Stomach (tissue), 9 donors: ENCODE results near the gene SESN1. TPM values are rescaled to one million over a fixed set of nuclear protein-coding genes. Genes with fewer than 3 reads are reported as not detected.
A peak's percentile ranks its signal among the peaks of the same experiment; 100 is the strongest.

Experiments
- DNase-seq, 2 donors: peaks; one replicate each; pipeline versions ENCODE4 v3.0.0 to v3.0.0-alpha.2; 2013 to 2019
- H3K27ac ChIP-seq, 5 donors: fragments of 200-600 bp in 4 of 5; sonication (generic) in 4 of 5; one replicate each; pipeline ENCODE4 v1.5.1; 2013 to 2019; ENCODE audit warnings: mild to moderate bottlenecking in 1 of 5, moderate library complexity in 1 of 5
- H3K27me3 ChIP-seq, 3 donors: fragments of 200-600 bp; sonication (generic); one replicate each; pipeline ENCODE4 v1.5.1; 2017 to 2019; ENCODE audit warnings: mixed run types in 1 of 3
- H3K36me3 ChIP-seq, 4 donors: fragments of 200-600 bp; sonication (generic); 1 replicate in 3 of 4; 2 replicates in 1 of 4; pipeline ENCODE4 v1.5.1; 2016 to 2019
- H3K4me1 ChIP-seq, 4 donors: fragments of 200-600 bp; sonication (generic); one replicate each; pipeline ENCODE4 v1.5.1; 2016 to 2019
- H3K4me3 ChIP-seq, 4 donors: fragments of 200-600 bp; sonication (generic) in 3 of 4; one replicate each; pipeline ENCODE4 v1.5.1; 2016 to 2019; ENCODE audit warnings: mild to moderate bottlenecking in 1 of 4
- H3K9me3 ChIP-seq, 4 donors: fragments of 200-600 bp; sonication (generic); one replicate each; pipeline ENCODE4 v1.5.1; 2016 to 2019
- CTCF ChIP-seq, 7 experiments: fragments of 450-650 bp in 4 of 7; fragments of 200-600 bp in 3 of 7; sonication (generic) in 3 of 7; IDR thresholded peaks; one replicate each; pipeline ENCODE4 v1.5.1; 2016 to 2019; ENCODE audit warnings: antibody characterized with exemption in 7 of 7, control low read depth in 2 of 7, mild to moderate bottlenecking in 1 of 7
- EP300 ChIP-seq: sonication (generic); formaldehyde crosslinking; IDR thresholded peaks from one replicate; pipeline ENCODE4 v1.6.1; 2017; ENCODE audit warnings: antibody characterized with exemption
- POLR2A ChIP-seq, 4 donors: fragments of 450-650 bp; IDR thresholded peaks; one replicate each; pipeline ENCODE4 v1.6.1; 2016; ENCODE audit warnings: antibody characterized with exemption in 4 of 4, control low read depth in 2 of 4, mild to moderate bottlenecking in 1 of 4, moderate library complexity in 1 of 4
- POLR2AphosphoS5 ChIP-seq, 3 donors: sonication (generic); formaldehyde crosslinking; IDR thresholded peaks; one replicate each; pipeline ENCODE4 v1.6.1; 2016; ENCODE audit warnings: antibody characterized with exemption in 3 of 3
- WGBS, 5 donors: extraction: QIAGEN DNeasy Blood & Tissue Kit in 3 of 5; methylation state at CpG; one replicate each; pipeline versions ENCODE4 v1.1.5 to v1.1.7; 2013 to 2018; 5-methylcytosine and 5-hydroxymethylcytosine counted together
- intact Hi-C: fragments of 100-400 bp; cut with DNase I; formaldehyde crosslinking; loops from one replicate; pipeline ENCODE4 v1.15.1; 2023; ENCODE audit warnings: low total_unique reads
- polyA plus RNA-seq, 3 donors: library from polyadenylated mRNA; stranded (reverse); fragments of 200-250 nt; gene quantifications; one replicate each; pipeline ENCODE4 v1.2.3, GENCODE V29; 2013
- total RNA-seq, 5 donors: library from RNA; depleted of rRNA; stranded (reverse); fragments of >200 nt; gene quantifications; one replicate each; pipeline versions ENCODE4 v1.1.0 to v1.2.3, GENCODE V29; 2014 to 2016
- donor health status: healthy with polysubstance abuse.
- donor health status: Bipolar disorder and iron deficiency.
- donor health status: healthy.

SESN1 gene
- total and polyA plus RNA-seq, 8 donors: 11.0 to 201 (median 33.3) TPM

DNA sequence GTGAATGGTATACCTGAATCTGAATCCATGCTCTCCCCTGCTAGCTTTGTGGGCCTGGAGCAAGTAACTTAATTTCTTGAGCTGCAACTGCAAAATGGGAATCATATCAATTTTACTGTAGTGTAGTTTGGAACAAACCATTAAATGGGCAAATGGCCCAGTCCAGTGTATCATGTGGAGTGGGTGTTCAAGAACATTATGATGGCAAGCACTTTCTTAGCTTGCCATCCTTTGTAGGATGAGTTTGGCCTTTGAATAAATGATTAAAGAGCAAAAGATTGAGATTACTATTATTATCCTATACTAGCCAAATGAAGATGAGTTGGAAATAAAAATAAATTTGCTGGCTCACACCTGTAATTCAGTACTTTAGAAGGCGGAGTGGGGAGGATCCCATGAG lies 120.4 kb downstream of the SESN1 start:
- Histone ChIP-seq H3K4me3 (no peak overlapping the region), H3K36me3 (no peaks in the 10 kb centered on the region), H3K27ac (no peak overlapping the region), H3K9me3 (peaks cover 0 to 5% (median 0%) of the 10 kb centered on the region in 4 donors), H3K4me1 (peaks cover 4 to 15% (median 12%) of the 10 kb centered on the region in 4 donors), H3K27me3 (no peaks in the 10 kb centered on the region)
- intact Hi-C loops: no loop called here
- TF ChIP-seq CTCF (IDR thresholded peaks at IDR 0.05): no peak
- TF ChIP-seq POLR2AphosphoS5 (IDR thresholded peaks at IDR 0.05): no peak
- TF ChIP-seq POLR2A (IDR thresholded peaks at IDR 0.05): no peak
- TF ChIP-seq EP300: no peak
- DNase-seq: no peak
- 86 to 100% (median 100%) methylated on average over 1 of the region's 1 CpG for WGBS, 5 donors

DNA sequence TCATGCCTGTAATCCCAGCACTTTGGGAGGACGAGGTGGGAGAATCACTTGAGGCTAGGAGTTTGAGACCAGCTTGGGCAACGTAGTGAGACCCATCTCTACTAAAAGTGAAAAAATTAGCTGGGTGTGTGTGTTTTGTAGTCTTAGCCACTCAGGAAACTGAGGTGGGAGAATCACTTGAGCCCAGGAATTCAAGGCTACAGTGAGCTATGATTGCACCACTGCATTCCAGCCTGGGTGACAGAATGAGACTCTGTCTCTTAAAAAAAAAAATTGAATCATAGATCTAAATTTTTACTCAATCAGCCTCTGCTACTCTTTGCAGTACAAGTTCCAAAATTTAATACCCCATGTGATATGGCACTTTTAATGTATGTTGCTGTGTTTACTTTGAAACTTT lies 124.9 kb downstream of the SESN1 start:
- Histone ChIP-seq H3K4me1 (peaks cover 15 to 31% (median 22%) of the 10 kb centered on the region in 4 donors), H3K36me3 (no peaks in the 10 kb centered on the region), H3K27me3 (no peaks in the 10 kb centered on the region), H3K27ac (no peak overlapping the region), H3K9me3 (no peaks in the 10 kb centered on the region), H3K4me3 (no peak overlapping the region)
- no peak for TF ChIP-seq POLR2A (IDR thresholded peaks at IDR 0.05)
- no peak for TF ChIP-seq EP300
- no peak for TF ChIP-seq CTCF (IDR thresholded peaks at IDR 0.05)
- TF ChIP-seq POLR2AphosphoS5 (IDR thresholded peaks at IDR 0.05): no peak
- no peak for DNase-seq
- intact Hi-C loops: no loop called here
- WGBS, 5 donors: 60 to 89% (median 81%) methylated on average over 2 of the region's 2 CpGs

GRCh38 chr6:108968325-108969316 lies 126.0 kb downstream of the SESN1 start:
- WGBS, 5 donors: 83 to 88% (median 83%) methylated on average over 14 of the region's 14 CpGs
- H3K27me3 ChIP-seq: no peaks in the 10 kb centered on the region
- H3K36me3 ChIP-seq: no peaks in the 10 kb centered on the region
- intact Hi-C loops: no loop called here
- DNase-seq: no peak
- H3K27ac ChIP-seq: peak overlapping the region in 1 of 5 donors; percentile 23
- H3K9me3 ChIP-seq: no peaks in the 10 kb centered on the region
- H3K4me3 ChIP-seq: no peak overlapping the region
- TF ChIP-seq POLR2A (IDR thresholded peaks at IDR 0.05): no peak
- peaks cover 15 to 31% (median 22%) of the 10 kb centered on the region in 4 donors for H3K4me1 ChIP-seq

DNA sequence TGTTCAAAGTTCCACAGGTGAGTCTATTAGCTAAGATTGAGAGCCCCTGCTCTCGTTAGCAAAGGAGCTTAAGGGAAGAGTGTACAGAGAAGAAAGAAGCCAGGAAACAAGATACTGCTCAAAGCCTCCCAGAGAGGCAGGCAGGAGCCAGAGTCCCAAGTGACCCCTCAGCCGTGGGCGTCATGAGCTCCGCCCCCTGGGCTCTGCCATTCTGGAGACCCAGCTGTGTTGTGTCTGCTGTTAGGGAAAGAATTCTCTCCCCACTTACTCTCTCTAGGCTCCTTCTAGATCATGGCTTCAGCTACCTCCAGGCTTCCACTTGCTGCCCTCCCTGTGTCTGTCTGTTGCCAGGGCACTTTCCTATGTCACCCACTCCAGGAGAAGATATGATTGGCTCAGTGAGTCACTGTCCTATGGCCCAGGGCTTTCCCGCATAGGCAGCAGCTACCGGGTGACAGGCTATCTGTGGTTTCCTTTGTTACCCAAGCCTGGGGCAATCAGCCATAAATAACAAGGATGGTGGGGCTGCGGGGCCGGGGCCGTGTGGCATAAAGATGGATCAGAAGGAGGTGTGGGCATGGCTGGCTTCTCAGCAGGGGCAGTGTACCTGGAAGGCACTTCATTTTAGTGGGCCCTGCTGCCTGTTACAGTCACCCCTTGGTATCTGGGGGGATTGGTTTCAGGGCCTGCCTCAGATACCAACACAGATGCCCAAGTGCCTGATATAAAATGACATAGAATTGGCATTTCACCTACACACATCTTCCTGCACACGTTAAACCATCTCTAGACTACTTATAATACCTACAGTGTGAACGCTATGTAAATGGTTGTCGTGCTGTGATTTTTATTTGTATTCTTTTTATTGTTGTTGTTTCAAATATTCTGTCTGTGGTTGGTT lies 127.5 kb downstream of the SESN1 start:
- no peaks in the 10 kb centered on the region for H3K9me3 ChIP-seq
- peak; percentile 41 to 67 for DNase-seq
- intact Hi-C loops: no loop called here
- whole genome bisulfite sequencing, 5 donors: 37 to 48% (median 44%) methylated on average over 12 of the region's 12 CpGs
- no peak for TF ChIP-seq POLR2AphosphoS5 (IDR thresholded peaks at IDR 0.05)
- TF ChIP-seq EP300: no peak
- TF ChIP-seq CTCF (IDR thresholded peaks at IDR 0.05): no peak
- TF ChIP-seq POLR2A (IDR thresholded peaks at IDR 0.05): no peak
- H3K4me3 ChIP-seq: no peak overlapping the region
- H3K4me1 ChIP-seq: peaks cover 11 to 25% (median 19%) of the 10 kb centered on the region in 4 donors
- H3K36me3 ChIP-seq: no peaks in the 10 kb centered on the region
- peak overlapping the region in 2 of 5 donors; percentile 23 to 37 for H3K27ac ChIP-seq
- no peaks in the 10 kb centered on the region for H3K27me3 ChIP-seq
